NB4 (cell line): ENCODE data around the gene SLC12A2.

Source experiments
- CTCF ChIP-seq: IDR thresholded peaks from one replicate; pipeline ENCODE4 v1.5.1; 2012; ENCODE audit warnings: low read depth, low read length
- MAX ChIP-seq: IDR thresholded peaks from 2 replicates; pipeline ENCODE4 v1.6.1; 2011; ENCODE audit warnings: low read depth, low read length
- POLR2A ChIP-seq: IDR thresholded peaks from 2 replicates; pipeline ENCODE4 v1.6.1; 2011; ENCODE audit warnings: mild to moderate bottlenecking; ENCODE audit not compliant: insufficient read length; ENCODE audit errors: extremely low read depth

GRCh38 chr5:128202320-128202719 lies 118.8 kb downstream of the SLC12A2 start:
- TF ChIP-seq CTCF: no peak
- TF ChIP-seq MAX: no peak
- TF ChIP-seq POLR2A: no peak
